GM18873 (cell line): Measurements from ENCODE around the gene OTOG.

ENCODE experiments used
- ATAC-seq: cut with Tn5 transposase; IDR thresholded peaks from one replicate; pipeline ENCODE4 v1.9.1; 2021; ENCODE audit warnings: mild to moderate bottlenecking, moderate library complexity, moderate number of reproducible peaks; ENCODE audit not compliant: unreplicated experiment, low FRiP score

Gene OTOG

DNA sequence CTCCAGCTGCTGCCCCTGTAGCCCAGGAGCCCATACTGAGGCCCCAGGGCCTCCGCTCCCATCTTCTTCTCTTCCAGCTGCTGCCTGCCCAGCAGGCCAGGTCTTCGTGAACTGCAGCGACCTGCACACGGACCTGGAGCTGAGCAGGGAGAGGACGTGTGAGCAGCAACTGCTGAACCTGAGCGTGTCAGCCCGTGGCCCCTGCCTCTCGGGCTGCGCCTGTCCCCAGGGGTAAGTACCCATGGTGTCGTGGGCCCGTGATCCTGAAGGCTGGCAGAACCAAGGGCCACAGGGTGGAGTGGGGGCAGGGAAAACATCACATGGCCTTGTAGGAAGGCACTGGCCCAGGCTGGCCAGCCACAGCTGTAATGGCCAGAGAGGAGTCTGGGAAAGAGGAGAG is 31.2 kb downstream of the OTOG start:
- ATAC-seq = no peak

GRCh38 chr11:17578958-17579357 is 31.9 kb downstream of the OTOG start:
- ATAC-seq = no peak

DNA sequence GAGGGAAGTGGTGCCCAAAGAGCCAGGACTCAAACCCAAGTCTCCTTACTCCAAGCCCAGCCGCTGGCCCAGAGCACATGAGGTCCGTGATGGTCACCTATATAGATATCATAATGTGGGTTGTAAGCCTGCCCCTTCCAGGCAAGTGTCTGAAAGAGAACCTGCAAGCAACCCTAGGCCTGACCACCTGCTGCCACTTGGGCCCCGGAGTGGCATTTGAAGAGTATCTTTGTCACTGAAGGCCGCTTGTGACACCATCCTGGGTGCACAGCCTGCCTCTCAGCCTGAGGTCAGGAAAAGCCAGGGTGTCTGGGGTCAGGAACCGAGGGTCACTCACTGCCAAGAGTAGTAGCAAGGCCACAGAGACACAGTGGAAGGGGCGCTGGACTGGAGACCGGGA is 32.4 kb downstream of the OTOG start:
- ATAC-seq = no peak

GRCh38 chr11:17580271-17580670 is 33.2 kb downstream of the OTOG start:
- ATAC-seq = no peak

- ATAC-seq = no peak
Observed at GRCh38 chr11:17581036-17581731, 34.1 kb downstream of the OTOG start.

GRCh38 chr11:17581732-17582053 is 34.6 kb downstream of the OTOG start:
- no peak for ATAC-seq

DNA sequence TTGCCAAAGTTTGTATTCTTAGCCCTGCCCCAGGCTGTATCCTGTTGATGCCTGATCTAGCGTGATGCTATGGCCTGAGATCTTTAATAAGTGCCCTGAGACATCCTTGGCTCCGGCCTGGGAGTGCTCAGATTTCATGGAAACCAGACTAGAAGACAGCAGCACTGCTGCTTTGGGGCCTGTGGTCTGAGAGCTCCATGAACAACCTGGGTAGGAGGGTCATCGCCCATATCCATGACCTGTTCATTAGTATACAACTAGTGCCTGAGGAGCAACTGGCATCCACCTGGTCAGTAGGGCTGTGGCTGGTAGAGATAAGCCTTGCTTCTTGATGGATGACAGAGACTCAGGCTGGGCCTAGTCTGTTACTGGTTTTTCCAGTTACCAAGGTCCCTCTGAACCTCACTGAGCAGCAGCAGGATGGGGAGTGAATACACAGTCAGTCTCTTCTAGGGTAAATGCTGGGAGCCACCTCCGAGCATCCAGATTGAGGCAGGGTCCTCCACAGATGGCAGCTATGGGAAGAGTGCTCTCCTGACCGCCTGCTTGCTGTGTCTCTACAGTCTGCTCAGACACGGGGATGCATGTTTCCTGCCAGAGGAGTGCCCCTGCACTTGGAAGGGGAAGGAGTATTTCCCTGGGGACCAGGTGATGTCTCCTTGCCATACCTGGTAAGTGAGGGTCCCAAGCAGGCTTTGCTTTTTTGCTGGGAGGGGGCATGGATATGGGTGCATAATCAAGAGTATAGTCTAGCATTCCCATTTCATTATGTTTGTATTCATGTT is 39.0 kb downstream of the OTOG start:
- ATAC-seq = no peak

- no peak for ATAC-seq
Observed at GRCh38 chr11:17588166-17588565, 41.1 kb downstream of the OTOG start.

DNA sequence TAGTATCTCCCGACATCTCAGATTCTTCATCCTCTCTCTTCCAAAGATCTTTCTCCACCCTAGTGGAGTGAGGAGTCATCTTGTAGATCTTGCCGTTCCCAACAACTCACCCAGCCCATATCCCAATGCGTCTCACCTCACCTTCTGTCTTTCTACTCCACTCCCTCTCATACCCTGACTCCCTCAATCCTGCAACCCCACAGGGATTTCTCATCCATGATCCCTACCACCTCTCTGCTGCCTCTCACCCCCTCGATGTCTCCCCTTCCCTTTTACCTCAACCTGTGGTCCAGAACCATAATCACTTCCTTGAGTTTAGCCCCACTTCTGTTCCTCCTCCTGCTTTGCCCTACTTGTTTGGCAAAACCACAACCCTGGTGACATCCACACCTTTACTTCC is 41.7 kb downstream of the OTOG start:
- no peak for ATAC-seq

- ATAC-seq = no peak
Observed at GRCh38 chr11:17590463-17590862, 43.4 kb downstream of the OTOG start.

- no peak for ATAC-seq
Observed at GRCh38 chr11:17591293-17591692, 44.2 kb downstream of the OTOG start.

GRCh38 chr11:17593466-17594245 is 46.6 kb downstream of the OTOG start:
- ATAC-seq = no peak

- no peak for ATAC-seq
Observed at GRCh38 chr11:17594686-17595192, 47.7 kb downstream of the OTOG start.

GRCh38 chr11:17595526-17596309 is 48.7 kb downstream of the OTOG start:
- no peak for ATAC-seq

- ATAC-seq = no peak
Observed at GRCh38 chr11:17596310-17596669, 49.2 kb downstream of the OTOG start.

DNA sequence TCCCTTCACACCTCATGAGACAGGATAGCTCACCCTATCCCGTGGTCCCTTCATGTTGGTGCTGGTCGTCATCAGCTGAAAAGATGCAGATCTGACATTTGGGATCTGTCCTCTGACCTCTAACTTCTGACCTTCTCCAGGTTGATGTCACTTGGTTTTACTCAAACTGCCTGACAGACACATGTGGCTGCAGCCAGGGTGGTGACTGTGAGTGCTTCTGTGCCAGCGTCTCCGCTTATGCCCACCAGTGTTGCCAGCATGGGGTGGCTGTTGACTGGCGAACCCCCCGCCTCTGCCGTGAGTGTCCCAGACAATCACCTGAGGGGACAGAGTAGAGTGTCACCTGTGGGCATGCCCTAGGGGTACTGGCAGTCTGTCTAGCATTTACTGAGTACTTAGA is 49.7 kb downstream of the OTOG start:
- ATAC-seq = no peak

GRCh38 chr11:17597770-17598169 is 50.7 kb downstream of the OTOG start:
- no peak for ATAC-seq

DNA sequence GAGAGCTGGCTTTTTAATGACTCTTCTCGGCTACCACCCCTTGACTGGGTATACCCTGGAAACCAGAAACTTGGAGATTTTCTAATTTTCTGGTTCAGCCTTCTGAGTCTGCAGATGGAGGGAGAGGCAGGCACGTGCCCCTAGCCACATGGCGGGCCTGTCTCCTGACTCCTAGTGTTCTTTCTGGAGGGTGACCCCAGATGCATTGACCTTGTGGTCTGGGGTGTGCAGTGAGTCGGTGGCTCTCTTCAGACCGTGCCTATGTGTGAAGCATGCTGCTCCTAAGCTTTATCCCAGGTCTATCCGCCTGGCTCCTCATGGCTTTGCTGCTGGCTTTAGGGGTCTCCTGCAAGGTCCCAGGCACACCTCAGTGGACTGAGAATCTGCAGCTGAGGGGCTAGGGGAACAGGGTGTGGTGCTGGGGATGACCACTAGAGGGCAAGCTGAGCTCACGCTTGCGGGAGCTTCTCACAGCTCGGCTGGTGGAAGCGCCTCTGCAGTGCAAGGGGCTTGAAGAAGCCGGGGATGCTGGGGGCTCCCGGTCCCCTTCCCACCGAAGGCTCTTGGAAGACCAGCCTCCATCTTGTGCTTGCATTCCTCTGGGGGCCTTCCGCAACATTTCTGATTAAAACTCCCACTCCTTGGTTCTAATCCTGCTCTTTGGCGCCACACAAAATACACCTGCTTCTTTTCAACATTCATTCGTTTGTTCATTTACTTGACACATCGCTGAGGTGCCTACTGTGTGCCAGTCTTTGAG is 51.8 kb downstream of the OTOG start:
- peak; percentile 67 for ATAC-seq

DNA sequence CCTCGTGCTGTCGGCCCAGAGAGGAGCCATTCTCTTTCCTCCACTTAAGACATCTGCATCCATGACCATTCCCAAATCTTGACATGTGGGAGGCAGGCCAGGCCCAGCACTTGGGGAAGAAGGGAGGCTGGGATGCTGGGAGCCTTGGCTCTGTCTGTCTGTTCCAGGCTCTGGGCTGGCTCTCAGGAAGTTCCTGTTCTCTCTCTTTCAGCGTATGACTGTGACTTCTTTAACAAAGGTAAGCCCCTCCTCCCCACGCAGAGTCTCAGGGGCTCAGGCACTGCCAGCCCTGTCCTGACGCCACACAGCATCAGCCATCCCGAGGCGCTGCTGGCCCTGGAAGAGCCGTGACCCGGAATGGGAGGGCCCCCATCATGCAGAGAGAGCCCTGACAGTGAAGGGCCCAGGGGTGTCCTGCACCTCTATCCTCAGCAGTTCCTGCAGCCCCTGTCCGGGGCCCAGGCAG is 52.4 kb downstream of the OTOG start:
- no peak for ATAC-seq
